Cardiac septum (tissue), 1 donor: ENCODE data around the gene NHEJ1. TPM values are rescaled to one million over a fixed set of nuclear protein-coding genes. Genes with fewer than 3 reads are reported as not detected.

ENCODE experiments used
- DNase-seq: peaks from one replicate; pipeline ENCODE4 v3.0.0-alpha.2; 2020; ENCODE audit warnings: low spot score
- intact Hi-C: fragments of 100-400 bp; cut with DNase I; formaldehyde crosslinking; loops from one replicate; pipeline ENCODE4 v1.14.0; 2022
- total RNA-seq: library from RNA; stranded (reverse); fragmentation: NEBNext Ultra II Directional; extraction: Animal tissue kit (Norgen Biotek cat#: 25700); gene quantifications from one replicate; pipeline ENCODE4 v1.2.1, GENCODE V29; 2021
- donor health status: DM: no; HTN: no; CAD: no.

NHEJ1 gene
- total RNA-seq, 1 donor from 2014 or later = 6.7 TPM

- intact Hi-C loops = no loop called here
- no peak for DNase-seq
These were observed 54.4 kb downstream of the NHEJ1 start for GRCh38 chr2:219106251-219106650.

GRCh38 chr2:219104107-219105035 is 56.2 kb downstream of the NHEJ1 start:
- DNase-seq = no peak
- intact Hi-C loops = no loop called here

- intact Hi-C loops = no loop called here
- no peak for DNase-seq
These were observed 61.3 kb downstream of the NHEJ1 start for GRCh38 chr2:219099329-219099728.

- intact Hi-C loops = no loop called here
- DNase-seq = no peak
These were observed 65.1 kb downstream of the NHEJ1 start for GRCh38 chr2:219095406-219095935.

GRCh38 chr2:219094171-219094570 is 66.4 kb downstream of the NHEJ1 start:
- intact Hi-C loops = no loop called here
- no peak for DNase-seq

GRCh38 chr2:219090436-219091299 is 69.9 kb downstream of the NHEJ1 start:
- intact Hi-C loops = no loop called here
- DNase-seq = no peak

GRCh38 chr2:219089330-219089729 is 71.3 kb downstream of the NHEJ1 start:
- intact Hi-C loops = no loop called here
- DNase-seq = no peak

- intact Hi-C loops = no loop called here
These were observed 72.8 kb downstream of the NHEJ1 start for GRCh38 chr2:219087848-219088247.

GRCh38 chr2:219087361-219087760 is 73.3 kb downstream of the NHEJ1 start:
- DNase-seq = no peak
- intact Hi-C loops = no loop called here

More at GRCh38 chr2:219087848-219088247, 72.8 kb downstream of the NHEJ1 start:
- no peak for DNase-seq

- intact Hi-C loops = no loop called here
- DNase-seq = no peak
These were observed 74.4 kb downstream of the NHEJ1 start for GRCh38 chr2:219086196-219086595.

GRCh38 chr2:219084791-219085190 is 75.8 kb downstream of the NHEJ1 start:
- no peak for DNase-seq
- intact Hi-C loops = no loop called here

GRCh38 chr2:219082332-219082958 is 78.2 kb downstream of the NHEJ1 start:
- intact Hi-C loops = no loop called here
- no peak for DNase-seq

GRCh38 chr2:219081701-219082331 is 78.8 kb downstream of the NHEJ1 start:
- no peak for DNase-seq
- intact Hi-C loops = no loop called here

GRCh38 chr2:219081096-219081495 is 79.5 kb downstream of the NHEJ1 start:
- no peak for DNase-seq
- intact Hi-C loops = no loop called here

- intact Hi-C loops = no loop called here
- no peak for DNase-seq
These were observed 81.2 kb downstream of the NHEJ1 start for GRCh38 chr2:219079417-219079816.

- DNase-seq = no peak
- intact Hi-C loops = no loop called here
These were observed 81.7 kb downstream of the NHEJ1 start for GRCh38 chr2:219078951-219079350.

- intact Hi-C loops = no loop called here
- DNase-seq = no peak
These were observed 82.5 kb downstream of the NHEJ1 start for GRCh38 chr2:219078126-219078525.

- intact Hi-C loops = no loop called here
- no peak for DNase-seq
These were observed 84.4 kb downstream of the NHEJ1 start for GRCh38 chr2:219076253-219076652.

- intact Hi-C loops = loop anchor here (5.0 kb wide), 1 partner anchor 44 kb away; no protein-coding TSS in a partner anchor
- no peak for DNase-seq
These were observed 87.0 kb downstream of the NHEJ1 start for GRCh38 chr2:219073413-219074129.
